Tibial nerve (tissue), 4 donors: ENCODE measurements around the gene SEMA4C. TPM values are rescaled to one million over a fixed set of nuclear protein-coding genes. Genes with fewer than 3 reads are reported as not detected.

ENCODE experiments used
- DNase-seq, 2 donors: peaks; one replicate each; pipeline ENCODE4 v3.0.0-alpha.2; 2019; ENCODE audit warnings: low spot score in 2 of 2
- H3K27ac ChIP-seq, 4 donors: fragments of 200-600 bp; sonication (generic) in 3 of 4; one replicate each; pipeline ENCODE4 v1.5.1; 2017 to 2019; ENCODE audit warnings: mild to moderate bottlenecking in 1 of 4
- H3K27me3 ChIP-seq, 2 donors: fragments of 200-600 bp; sonication (generic) in 1 of 2; one replicate each; pipeline versions ENCODE4 v1.5.1 to v1.6.0; 2017 to 2019
- H3K36me3 ChIP-seq, 3 donors: fragments of 200-600 bp; sonication (generic); one replicate each; pipeline ENCODE4 v1.5.1; 2018 to 2019
- H3K4me1 ChIP-seq, 4 donors: fragments of 200-600 bp; sonication (generic) in 3 of 4; one replicate each; pipeline ENCODE4 v1.5.1; 2017 to 2019
- H3K4me3 ChIP-seq, 4 donors: fragments of 200-600 bp; sonication (generic) in 3 of 4; one replicate each; pipeline ENCODE4 v1.5.1; 2017 to 2019; ENCODE audit warnings: mild to moderate bottlenecking in 1 of 4, moderate library complexity in 1 of 4
- H3K9me3 ChIP-seq, 4 donors: fragments of 200-600 bp; sonication (generic) in 3 of 4; one replicate each; pipeline ENCODE4 v1.5.1; 2017 to 2019
- EP300 ChIP-seq, 2 donors: sonication (generic); formaldehyde crosslinking; IDR thresholded peaks; one replicate each; pipeline ENCODE4 v1.6.1; 2017; ENCODE audit warnings: antibody characterized with exemption in 2 of 2, mild to moderate bottlenecking in 1 of 2
- POLR2A ChIP-seq, 2 donors: fragments of 450-650 bp; IDR thresholded peaks; one replicate each; pipeline ENCODE4 v1.6.1; 2017; ENCODE audit warnings: antibody characterized with exemption in 2 of 2, mild to moderate bottlenecking in 2 of 2, moderate library complexity in 2 of 2
- WGBS, 2 donors: methylation state at CpG; one replicate each; pipeline ENCODE4 v1.1.5; 2018; 5-methylcytosine and 5-hydroxymethylcytosine counted together
- total RNA-seq, 4 donors: library from RNA; depleted of rRNA; stranded (reverse); fragments of >200 nt; gene quantifications; one replicate each; pipeline ENCODE4 v1.1.0, GENCODE V29; 2016
- TF ChIP-seq, protein P1 (sequence below), 5 experiments: fragments of 200-600 bp in 3 of 5; fragments of 450-650 bp in 2 of 5; sonication (generic) in 3 of 5; IDR thresholded peaks; one replicate each; pipeline ENCODE4 v1.5.1; 2016 to 2019; ENCODE audit warnings: antibody characterized with exemption in 5 of 5, mild to moderate bottlenecking in 3 of 5, moderate library complexity in 2 of 5

Gene SEMA4C
- total RNA-seq, 4 donors from 2014 or later, result 120 to 181 (median 147) TPM

DNA sequence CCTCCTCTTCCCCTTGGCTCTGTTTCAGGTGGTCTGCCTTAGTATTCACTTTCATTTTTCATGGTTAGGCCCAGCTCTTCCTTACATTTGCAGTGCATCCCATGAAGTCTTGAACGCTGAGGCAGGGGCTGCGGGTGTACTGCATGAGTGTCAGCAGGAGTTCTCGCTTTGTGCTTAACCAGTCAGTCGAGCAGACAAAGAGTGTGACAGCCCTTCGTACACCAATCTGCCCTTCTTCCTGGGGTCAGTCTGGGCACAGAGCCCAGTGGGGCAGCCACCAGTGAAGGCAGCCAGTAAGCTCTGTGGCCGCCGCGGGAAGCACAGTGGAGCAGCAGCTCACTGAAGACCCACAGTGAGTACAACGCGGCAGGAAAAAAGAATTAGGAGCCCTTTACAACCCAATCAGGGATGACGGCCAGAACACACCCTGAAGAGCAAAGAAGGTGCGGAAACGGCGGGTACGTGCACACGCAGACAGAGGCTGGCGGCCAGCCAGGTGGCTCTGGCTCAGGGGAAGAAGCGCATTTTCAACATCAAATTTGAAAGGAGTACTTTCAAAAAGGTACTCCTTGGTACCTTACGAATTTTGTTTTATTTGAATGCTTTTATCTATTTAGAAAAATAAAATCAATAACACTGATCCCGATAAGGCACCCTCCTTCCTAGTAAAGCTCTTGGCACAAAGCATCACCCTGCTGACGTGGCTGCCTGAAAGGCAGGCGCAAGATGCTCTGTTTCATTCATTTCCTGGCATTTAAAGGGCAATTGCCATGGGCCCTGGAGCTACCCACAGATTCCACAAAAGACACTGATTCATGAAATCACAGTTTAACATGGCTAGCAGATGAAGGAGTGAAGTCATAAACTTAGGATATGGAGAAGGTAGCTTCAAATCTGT, 47.0 kb upstream of the SEMA4C start:
- Histone ChIP-seq H3K9me3 (no peaks in the 10 kb centered on the region), H3K27me3 (no peaks in the 10 kb centered on the region), H3K36me3 (no peaks in the 10 kb centered on the region), H3K4me1 (peaks cover 0 to 27% (median 8%) of the 10 kb centered on the region in 4 donors), H3K27ac (peak overlapping the region in 1 of 4 donors; percentile 27), H3K4me3 (no peak overlapping the region)
- no peak for DNase-seq
- 83 to 87% methylated on average over 22 of the region's 22 CpGs for WGBS, 2 donors
- TF ChIP-seq, protein P1, sequence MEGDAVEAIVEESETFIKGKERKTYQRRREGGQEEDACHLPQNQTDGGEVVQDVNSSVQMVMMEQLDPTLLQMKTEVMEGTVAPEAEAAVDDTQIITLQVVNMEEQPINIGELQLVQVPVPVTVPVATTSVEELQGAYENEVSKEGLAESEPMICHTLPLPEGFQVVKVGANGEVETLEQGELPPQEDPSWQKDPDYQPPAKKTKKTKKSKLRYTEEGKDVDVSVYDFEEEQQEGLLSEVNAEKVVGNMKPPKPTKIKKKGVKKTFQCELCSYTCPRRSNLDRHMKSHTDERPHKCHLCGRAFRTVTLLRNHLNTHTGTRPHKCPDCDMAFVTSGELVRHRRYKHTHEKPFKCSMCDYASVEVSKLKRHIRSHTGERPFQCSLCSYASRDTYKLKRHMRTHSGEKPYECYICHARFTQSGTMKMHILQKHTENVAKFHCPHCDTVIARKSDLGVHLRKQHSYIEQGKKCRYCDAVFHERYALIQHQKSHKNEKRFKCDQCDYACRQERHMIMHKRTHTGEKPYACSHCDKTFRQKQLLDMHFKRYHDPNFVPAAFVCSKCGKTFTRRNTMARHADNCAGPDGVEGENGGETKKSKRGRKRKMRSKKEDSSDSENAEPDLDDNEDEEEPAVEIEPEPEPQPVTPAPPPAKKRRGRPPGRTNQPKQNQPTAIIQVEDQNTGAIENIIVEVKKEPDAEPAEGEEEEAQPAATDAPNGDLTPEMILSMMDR (IDR thresholded peaks at IDR 0.05), result no peak
- TF ChIP-seq EP300 (IDR thresholded peaks at IDR 0.05), result no peak
- TF ChIP-seq POLR2A (IDR thresholded peaks at IDR 0.05), result no peak

DNA sequence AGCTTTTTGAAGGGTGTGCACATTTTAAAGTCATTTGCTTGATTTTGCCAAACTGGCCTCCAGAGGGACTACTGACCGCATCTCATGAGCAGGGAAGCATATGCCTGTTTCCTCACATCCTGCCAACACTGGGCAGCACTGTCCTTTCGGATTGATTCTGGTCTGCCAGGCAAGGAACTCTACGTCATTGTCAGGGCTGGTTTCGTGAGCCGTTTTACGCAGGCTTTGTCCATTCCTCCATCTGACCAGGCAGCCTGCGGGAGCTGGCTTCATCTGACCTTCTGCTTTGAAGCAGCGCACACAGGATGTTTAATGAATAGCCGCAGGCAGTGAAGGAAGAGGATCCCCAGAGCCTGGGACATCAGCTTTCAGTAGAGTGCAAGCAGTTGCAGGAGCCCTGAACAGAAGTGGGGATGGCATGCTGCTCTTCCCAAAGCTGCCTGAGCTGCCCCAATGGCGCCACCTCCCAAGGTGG, 46.3 kb upstream of the SEMA4C start:
- H3K27ac ChIP-seq, result peak overlapping the region in 1 of 4 donors; percentile 27

DNA sequence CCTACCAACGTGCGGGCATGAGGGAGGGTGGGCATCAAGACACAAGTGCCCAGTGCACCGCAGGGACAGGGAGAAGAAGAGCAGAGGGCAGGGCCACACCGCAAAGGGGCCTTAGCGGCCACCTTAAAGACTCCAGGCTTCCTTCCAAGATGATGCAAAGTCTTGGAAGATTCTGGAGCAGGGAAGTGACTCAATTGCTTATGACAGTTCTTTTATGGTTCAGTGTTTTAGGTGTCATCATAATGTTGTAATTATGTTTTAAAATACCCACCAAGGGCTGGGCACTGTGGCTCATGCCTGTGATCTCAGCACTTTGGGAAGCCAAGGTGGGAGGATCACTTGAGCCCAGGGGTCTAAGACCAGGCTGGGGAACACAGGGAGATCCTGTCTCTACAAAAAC, 44.5 kb upstream of the SEMA4C start:
- H3K27ac ChIP-seq, result peak overlapping the region in 2 of 4 donors; percentile 8 to 64
- 72 to 73% methylated on average over 5 of the region's 5 CpGs for WGBS, 2 donors
- H3K36me3 ChIP-seq, result no peaks in the 10 kb centered on the region
- no peak for DNase-seq
- peak in 1 of 2 donors; percentile 16 for TF ChIP-seq EP300 (IDR thresholded peaks at IDR 0.05)
- TF ChIP-seq, protein P1 (IDR thresholded peaks at IDR 0.05), result no peak
- H3K4me3 ChIP-seq, result no peak overlapping the region
- no peaks in the 10 kb centered on the region for H3K27me3 ChIP-seq
- H3K9me3 ChIP-seq, result no peaks in the 10 kb centered on the region
- H3K4me1 ChIP-seq, result peaks cover 0 to 30% (median 8%) of the 10 kb centered on the region in 4 donors

More for the DNA sequence above, 46.3 kb upstream of the SEMA4C start:
- 58 to 66% methylated on average over 9 to 10 of the region's 10 CpGs for WGBS, 2 donors
- DNase-seq, result no peak
- H3K9me3 ChIP-seq, result no peaks in the 10 kb centered on the region
- H3K36me3 ChIP-seq, result no peaks in the 10 kb centered on the region
- peaks cover 0 to 27% (median 8%) of the 10 kb centered on the region in 4 donors for H3K4me1 ChIP-seq
- H3K4me3 ChIP-seq, result no peak overlapping the region
- TF ChIP-seq POLR2A (IDR thresholded peaks at IDR 0.05) (no peak), EP300 (IDR thresholded peaks at IDR 0.05) (peak in 1 of 2 donors; percentile 31)
- no peaks in the 10 kb centered on the region for H3K27me3 ChIP-seq

DNA sequence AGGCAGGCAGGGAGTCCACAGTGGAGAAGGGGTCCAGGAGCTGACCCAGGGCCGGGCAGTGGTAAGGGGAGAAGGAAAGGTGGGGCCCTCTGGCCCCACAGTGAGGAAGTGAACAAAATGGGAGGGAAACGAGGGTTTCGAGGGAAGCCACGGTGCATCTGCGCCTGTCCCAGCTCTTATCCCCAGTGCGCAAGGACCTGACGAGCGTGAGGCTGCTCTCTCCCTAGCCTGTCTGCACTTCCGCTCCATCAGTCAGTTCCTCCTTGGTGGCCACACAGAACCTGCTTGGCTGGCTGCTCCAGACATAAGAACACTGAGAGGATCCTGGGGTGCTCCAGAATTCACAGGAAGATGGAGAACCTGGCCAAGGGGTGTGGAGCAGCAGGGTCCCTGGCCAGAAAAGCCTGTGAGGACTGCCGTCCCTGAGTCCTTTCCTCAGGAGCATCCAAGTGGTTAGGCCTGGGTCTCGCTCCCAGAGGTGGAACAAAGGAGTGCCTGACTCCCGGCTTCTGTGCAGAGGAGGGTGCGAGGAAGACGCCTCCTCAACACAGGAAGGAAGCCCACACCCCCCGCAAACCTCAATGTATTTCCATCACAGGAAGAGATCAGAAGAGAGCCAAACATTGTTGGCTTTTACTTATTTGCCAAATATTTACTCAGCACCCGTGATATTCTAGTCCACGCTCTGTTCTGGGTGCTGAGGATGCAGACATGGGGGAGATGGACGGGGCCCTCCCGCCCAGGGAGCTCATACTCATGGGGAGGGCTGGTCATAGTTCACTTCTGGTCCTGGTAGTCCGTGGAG, 43.7 kb upstream of the SEMA4C start:
- Histone ChIP-seq H3K9me3 (no peaks in the 10 kb centered on the region), H3K4me3 (no peak overlapping the region), H3K36me3 (no peaks in the 10 kb centered on the region), H3K27ac (peak overlapping the region in 2 of 4 donors; percentile 47 to 64), H3K4me1 (peaks cover 0 to 33% (median 8%) of the 10 kb centered on the region in 4 donors), H3K27me3 (no peaks in the 10 kb centered on the region)
- TF ChIP-seq, protein P1 (IDR thresholded peaks at IDR 0.05), result no peak
- no peak for TF ChIP-seq EP300 (IDR thresholded peaks at IDR 0.05)
- no peak for TF ChIP-seq POLR2A (IDR thresholded peaks at IDR 0.05)
- DNase-seq, result no peak
- WGBS, 2 donors, result 62 to 70% methylated on average over 20 of the region's 20 CpGs

DNA sequence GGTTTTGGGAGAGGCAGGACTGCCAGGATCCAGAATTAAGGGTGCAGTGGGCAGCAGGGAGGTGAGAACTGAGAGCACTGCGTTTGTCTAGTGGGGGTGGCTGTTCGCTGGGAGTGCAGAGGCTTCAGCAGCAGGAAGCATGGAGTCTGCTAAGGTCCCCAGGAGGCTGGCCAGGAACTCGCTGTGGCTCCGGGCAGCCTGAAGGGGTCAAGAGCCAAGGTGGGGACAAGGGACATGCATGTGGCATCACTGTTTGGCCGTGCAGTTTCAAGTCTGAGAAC, 43.2 kb upstream of the SEMA4C start:
- Histone ChIP-seq H3K4me3 (no peak overlapping the region), H3K4me1 (peaks cover 0 to 38% (median 12%) of the 10 kb centered on the region in 4 donors), H3K27me3 (no peaks in the 10 kb centered on the region), H3K9me3 (no peaks in the 10 kb centered on the region), H3K27ac (peak overlapping the region in 2 of 4 donors; percentile 47 to 64), H3K36me3 (no peaks in the 10 kb centered on the region)
- TF ChIP-seq, protein P1 (IDR thresholded peaks at IDR 0.05), result no peak
- no peak for TF ChIP-seq POLR2A (IDR thresholded peaks at IDR 0.05)
- TF ChIP-seq EP300 (IDR thresholded peaks at IDR 0.05), result no peak
- no peak for DNase-seq
- WGBS, 2 donors, result 40 to 53% methylated on average over 5 of the region's 5 CpGs
